HUDEP-2 (cell line): ENCODE measurements around the gene PMS2.
"Not testable (repeated sequence)": the region's sequence is repeated elsewhere in the genome, so short reads cannot be mapped to it uniquely, and the experiment has no call there.

Experiments used
- DNase-seq, 76 experiments: peaks; one replicate each; lab custom pipeline; 2025; ENCODE audit not compliant: unreplicated experiment in 76 of 76; lab: John Stamatoyannopoulos, UW

The PMS2 gene, protein sequence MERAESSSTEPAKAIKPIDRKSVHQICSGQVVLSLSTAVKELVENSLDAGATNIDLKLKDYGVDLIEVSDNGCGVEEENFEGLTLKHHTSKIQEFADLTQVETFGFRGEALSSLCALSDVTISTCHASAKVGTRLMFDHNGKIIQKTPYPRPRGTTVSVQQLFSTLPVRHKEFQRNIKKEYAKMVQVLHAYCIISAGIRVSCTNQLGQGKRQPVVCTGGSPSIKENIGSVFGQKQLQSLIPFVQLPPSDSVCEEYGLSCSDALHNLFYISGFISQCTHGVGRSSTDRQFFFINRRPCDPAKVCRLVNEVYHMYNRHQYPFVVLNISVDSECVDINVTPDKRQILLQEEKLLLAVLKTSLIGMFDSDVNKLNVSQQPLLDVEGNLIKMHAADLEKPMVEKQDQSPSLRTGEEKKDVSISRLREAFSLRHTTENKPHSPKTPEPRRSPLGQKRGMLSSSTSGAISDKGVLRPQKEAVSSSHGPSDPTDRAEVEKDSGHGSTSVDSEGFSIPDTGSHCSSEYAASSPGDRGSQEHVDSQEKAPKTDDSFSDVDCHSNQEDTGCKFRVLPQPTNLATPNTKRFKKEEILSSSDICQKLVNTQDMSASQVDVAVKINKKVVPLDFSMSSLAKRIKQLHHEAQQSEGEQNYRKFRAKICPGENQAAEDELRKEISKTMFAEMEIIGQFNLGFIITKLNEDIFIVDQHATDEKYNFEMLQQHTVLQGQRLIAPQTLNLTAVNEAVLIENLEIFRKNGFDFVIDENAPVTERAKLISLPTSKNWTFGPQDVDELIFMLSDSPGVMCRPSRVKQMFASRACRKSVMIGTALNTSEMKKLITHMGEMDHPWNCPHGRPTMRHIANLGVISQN

DNA sequence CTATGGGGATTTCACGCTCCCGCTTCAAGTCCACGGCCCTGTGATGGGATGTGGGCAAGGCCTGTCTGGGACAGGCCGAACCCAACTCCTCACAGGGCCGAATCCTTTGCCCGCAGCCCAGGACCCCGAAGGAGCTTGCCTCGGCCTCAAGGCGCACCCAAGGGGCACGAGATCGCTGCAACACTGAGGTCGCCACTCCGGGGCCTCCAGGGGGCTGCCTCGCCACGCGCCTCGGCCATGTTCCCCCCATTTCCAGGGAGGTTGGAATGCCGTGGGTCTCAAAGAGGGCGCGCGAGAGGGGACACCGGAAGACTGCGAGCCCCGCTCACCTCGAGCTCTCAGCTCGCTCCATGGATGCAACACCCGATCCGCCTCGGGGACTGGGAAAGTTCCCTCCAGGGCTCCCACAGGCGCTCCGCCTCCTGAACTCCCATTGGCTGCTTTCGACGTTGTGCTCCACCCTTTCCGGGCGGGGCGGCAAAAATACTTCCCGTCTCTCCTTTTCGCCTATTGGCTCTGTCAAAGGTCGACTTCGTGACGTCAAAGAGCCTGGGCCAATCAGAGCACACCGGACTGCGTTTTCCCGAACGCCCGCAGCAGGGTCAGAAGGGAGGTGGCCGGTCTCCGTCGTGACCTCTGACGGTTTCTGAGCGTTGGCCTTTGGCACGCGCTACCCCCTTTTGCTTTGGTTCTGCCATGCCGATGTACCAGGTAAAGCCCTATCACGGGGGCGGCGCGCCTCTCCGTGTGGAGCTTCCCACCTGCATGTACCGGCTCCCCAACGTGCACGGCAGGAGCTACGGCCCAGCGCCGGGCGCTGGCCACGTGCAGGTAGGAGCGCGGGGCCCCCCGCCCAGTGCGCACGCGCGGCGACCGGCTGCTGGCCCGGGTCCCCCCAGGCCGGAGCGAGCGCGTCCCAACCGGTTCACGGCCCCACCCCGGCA is at the start of gene PMS2, which contains the start of gene AIMP2:
Gene PMS2 (minus strand): TSS at position 382 of the 944 bp plus-strand sequence. CDS start 30 bp downstream, at position 352.
Gene AIMP2 (plus strand): TSS at position 605 of the 944 bp plus-strand sequence. CDS start 92 bp downstream, at position 697.
- DNase-seq = peak in 75 of 76 experiments; percentile 75 to 100 (median 97)

DNA sequence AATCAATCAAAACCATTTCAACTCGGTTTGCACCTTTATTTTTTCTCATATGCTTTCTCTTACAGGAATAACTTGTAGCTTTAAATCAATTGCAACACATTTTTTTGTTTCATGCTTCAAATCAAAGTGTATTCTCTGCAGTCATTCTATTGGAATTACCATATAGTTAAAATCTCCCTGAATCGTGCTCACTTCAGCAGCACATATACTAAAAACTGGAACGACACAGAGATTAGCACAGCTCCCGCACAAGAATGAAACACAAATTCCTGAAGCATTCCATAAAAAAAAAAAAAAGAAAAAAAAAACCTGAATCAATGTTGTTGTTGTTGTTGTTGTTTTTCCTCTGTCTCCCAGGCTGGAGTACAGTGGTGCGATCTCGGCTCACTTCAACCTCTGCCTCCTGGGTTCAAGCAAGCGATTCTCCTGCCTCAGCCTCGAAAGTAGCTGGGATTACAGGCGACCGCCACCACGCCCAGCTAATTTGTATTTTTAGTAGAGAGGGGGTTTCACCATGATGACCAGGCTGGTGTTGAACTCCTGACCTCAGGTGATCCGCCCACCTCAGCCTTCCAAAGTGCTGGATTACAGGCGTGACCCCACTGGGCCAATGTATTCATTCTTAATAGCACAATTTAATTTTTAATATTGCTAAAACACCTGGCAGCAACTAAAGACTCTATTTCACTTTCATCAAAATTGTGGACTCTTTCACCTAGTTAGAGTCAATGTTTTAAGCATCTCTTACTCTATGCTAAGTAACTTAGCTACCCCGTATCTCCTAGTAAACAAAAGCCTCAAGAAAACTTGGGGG is 48.7 kb upstream of the PMS2 start:
- DNase-seq = peak in 15 of 76 experiments; percentile 4 to 49 (median 14)

DNA sequence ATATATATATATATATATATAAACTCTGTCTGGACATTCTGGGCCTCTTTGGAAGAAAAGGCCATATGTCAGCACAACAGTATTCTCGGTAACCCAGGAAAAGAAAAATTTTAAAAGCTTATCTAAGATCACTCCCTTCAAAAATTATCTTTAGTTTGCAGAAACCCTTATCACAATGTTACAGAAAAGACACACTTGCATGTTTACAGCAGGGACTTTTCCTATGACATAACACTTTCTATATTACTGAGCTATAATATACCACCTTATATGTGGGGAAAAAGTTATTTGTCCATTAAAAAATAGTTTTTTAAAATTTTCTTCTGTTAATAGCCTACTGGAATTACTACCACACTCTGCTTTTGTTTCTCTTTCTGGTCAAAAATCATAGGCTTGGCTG is 47.8 kb upstream of the PMS2 start:
- peak in 33 of 76 experiments; percentile 21 to 95 (median 77) for DNase-seq

DNA sequence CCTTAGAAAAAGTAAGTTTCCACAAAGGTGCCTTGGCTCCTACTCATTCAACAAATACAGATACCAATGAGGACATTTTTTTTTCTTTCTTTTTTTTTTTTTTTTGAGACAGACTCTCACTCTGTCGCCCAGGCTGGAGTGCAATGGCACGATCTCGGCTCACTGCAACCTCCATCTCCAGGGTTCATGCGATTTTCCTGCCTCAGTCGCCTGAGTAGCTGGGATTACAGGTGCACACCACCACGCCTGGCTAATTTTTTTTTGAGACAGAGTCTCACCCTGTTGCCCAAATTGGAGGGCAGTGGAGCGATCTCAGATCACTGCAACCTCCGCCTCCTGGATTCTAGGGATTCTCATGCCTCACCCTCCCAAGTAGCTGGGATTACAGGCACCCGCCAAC is 42.3 kb upstream of the PMS2 start:
- DNase-seq = not testable (repeated sequence)

DNA sequence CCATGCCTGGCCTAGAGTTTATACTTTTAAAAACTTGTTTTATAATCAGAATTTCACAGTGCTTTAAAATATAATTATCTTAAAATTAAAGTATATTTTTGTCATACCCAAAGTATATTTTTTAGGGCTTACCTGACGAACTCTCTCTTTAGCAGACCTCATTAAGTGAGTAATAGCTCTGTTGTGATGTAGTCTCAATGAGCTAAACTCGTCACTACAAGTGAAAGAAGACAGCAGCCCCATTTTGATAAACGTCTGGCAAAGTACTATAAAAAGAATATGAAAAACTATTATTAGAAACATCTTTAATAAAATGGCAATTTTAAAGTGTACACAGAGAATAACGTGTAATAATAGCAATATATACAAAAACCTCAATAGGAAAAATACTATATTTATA is 40.9 kb upstream of the PMS2 start:
- no peak for DNase-seq

DNA sequence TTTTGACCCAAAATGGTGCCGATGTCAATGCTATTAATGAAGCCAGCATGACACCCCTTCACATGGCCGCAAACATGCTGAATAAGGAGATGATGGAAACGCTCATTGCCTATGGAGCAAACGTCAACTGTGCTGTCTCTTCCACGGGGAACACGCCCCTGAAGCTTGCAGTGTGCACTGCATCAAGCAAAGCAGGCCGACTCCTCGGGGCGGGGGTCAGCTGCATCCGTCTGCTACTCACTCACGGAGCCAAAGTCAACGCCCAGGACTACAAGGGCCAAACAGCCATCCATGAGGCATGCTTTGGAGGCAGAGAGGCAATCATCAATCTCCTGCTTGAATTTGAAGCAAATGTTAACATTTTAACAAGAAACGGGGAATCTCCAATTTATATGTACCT is 26.8 kb upstream of the PMS2 start:
- no peak for DNase-seq

DNA sequence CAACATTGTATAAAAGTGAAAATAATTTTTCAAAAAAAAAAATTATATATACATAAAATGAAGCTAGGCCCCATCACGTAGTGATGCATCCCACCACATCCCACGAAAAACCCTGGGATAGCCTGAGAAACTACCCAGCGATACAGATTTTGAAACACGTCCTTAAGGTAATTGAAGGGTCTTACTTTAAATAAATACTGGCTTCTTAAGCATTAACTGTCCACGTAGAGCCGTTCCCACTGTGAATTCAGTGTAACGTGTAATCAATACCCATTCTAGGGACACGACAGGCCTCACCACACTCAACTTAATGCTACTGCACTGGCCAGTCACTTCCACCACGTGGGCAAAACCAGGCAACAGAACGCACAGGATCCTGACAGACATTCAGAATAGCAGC is 26.3 kb upstream of the PMS2 start:
- DNase-seq = no peak

DNA sequence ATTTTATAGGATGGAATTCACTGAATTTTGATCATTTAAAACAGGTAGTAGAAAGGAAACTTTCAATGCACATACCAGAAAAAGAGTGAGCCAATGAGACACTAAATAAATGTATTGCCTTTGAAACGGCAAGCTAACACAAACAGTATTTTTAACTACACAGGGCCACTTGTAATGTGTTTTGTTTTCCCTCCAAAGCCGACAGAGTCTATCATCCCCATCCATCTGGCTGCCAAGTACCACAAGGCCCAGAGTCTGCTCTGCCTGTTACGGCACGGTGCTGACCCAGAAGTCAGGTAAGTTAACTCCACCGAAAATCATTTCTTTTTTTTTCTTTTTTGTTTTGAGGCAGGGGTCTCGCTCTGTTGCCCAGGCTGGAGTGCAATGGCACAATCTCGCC is 23.8 kb upstream of the PMS2 start:
- peak in 17 of 76 experiments; percentile 7 to 57 (median 30) for DNase-seq

DNA sequence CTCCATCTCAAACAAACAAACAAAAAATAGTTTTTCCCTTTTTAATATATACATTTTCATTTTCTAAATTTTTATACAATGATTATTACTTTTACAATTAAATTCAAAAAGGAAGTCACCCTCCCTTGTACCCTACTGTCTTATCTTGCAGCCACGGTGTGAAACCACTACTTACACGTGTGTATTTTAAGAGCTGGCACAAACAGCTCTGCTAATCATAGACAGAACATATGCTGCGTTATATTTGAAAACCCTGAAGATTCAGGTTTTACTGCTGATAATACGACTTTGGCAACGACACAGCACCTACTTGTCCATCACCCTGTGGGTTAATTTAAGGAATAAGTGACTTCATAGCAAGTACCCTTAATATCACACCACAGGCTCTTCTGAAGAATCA is 23.3 kb upstream of the PMS2 start:
- peak in 69 of 76 experiments; percentile 17 to 98 (median 77) for DNase-seq

DNA sequence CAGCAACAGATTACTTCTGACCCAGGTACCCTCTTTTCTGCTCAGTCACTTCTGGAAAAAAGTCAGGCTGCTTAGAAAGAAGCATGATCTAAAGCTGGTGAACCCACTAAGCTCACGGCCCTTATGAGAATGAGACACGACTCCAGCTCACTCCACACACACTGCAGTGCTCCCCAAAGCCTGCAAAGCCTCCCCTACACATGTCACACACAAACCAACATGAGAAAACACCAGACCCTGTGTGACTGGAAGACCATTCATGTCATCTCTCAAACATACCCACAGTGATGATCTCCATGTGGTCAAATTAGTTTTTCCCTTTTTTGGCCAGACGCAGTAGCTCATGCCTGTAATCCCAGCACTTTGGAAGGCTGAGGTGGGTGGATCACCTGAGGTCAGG is 22.7 kb upstream of the PMS2 start:
- no peak for DNase-seq

DNA sequence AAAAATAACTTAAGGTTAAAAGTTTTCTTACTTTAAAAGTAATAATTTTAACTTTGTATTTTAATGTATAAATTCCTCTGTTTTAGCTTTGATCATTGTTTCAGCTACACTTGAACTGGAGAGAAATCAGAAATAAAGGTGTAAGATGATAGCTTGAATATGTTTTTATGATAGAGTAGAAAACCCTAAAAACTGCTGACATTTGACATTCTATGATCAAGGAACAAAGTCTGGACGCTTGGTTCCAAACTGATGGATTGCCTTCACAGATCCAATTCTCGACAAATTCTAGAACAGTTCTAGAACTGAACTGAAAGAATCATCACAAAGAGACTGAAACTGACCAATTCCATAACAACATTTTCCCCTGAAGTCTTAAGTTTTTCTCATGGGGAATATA is 22.1 kb upstream of the PMS2 start, which contains the start of gene ANKRD61:
Gene ANKRD61 (plus strand): TSS at position 389 of the 400 bp plus-strand sequence. CDS start 0 bp downstream, at position 389.
- DNase-seq = no peak

DNA sequence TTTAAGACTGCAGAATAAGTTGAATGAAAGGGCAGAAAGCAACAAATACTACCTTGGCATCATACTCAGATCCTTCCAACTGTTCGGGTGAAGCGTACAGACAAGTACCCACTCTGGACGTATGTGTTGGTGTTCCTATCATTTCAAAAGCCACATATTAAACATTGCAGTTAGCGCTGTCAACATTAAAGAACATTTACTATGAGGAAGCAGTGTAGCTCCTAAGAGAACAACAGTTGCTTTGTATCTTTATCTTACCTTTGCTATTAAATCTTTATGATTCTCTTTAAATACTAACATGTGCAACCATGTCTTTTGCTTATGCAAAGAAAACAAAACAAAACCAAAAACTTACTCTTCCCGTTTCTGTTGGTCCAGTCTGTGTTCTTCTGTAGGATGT is 19.7 kb upstream of the PMS2 start:
- no peak for DNase-seq

DNA sequence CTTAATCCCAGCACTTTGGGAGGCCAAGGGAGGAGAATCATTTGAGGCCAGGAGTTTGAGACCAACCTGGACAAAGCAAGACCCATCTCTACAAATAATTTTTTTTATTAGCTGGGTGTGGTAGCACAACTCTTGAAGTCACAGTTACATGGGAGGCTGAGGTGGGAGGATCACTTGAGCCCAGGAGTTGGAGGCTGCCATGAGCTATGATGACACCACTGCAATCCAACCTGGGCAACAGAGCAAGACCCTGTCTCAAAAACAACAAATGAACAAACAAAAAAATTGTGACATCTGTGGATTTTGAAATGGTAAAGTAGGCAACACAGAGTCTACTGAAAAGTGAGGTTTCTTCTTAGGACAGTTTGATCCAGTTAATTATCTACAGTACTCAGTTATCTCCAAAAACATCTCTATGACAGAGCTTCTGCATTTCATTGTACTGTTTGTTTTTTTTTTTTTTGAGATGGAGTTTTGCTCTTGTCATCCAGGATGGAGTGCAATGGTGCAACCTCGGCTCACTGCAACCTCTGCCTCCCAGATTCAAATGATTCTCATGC is 19.0 kb upstream of the PMS2 start:
- no peak for DNase-seq

DNA sequence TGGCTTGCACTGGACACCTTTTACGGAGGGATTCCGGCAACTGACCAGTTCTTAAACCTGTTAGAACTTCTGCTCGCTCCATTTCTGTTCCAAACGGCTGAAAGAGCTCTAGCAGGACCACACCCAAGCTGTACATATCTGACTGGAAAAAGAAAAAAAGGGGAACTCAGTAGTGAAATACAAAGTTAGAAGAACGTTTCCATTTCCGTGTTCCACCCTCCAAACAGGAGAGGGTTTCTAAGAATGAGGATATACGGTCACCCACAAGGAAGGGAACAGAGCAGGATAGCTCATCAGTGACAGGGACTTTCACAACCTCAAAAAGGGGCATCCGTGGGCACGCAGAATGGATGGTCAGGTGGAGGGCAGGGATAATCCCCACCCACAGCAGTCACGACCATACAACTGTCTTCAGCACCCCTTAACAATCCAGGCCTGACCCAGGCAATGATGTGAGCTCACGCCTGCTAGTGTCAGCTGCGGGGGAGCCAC is 18.0 kb upstream of the PMS2 start:
- peak in 12 of 76 experiments; percentile 21 to 64 (median 40) for DNase-seq

DNA sequence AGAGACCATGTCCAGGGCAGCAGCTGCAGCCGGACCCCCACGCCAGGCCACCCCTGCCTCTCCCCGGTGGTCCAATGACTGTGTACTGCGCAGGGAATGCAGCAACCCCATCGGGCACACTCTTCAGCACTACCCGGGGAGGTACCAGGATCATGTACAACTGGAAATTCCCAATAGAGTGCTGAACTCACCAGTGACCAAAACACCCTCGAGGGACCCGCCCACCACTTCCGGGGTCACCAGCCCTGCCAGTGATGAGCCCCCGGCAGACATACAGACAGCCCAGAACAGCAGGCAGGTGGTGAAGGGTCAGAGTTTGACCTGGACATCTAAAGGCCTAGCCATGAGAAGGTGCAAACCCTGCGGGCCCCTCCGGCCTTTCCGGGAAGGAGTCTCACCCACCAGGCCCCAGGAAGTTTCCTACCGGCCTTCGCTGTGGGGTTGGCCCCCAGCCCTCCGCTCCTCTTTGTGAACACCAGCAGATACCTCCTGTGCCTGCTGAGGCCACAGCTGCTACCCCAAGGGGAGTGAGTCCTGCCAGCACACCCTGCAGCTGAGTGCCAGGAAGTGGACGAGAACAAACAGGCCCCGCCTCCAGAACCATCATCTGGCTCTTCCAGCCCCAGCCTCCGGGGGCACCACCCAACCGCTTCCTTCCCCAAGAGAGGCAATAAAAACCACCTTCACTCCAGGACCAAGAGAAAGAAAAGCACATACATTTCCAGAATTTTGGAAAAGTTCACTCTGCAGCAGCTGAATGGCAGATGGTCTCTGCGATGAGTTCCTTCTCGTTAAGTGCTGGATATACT is 17.4 kb upstream of the PMS2 start:
- peak in 70 of 76 experiments; percentile 4 to 83 (median 62) for DNase-seq

DNA sequence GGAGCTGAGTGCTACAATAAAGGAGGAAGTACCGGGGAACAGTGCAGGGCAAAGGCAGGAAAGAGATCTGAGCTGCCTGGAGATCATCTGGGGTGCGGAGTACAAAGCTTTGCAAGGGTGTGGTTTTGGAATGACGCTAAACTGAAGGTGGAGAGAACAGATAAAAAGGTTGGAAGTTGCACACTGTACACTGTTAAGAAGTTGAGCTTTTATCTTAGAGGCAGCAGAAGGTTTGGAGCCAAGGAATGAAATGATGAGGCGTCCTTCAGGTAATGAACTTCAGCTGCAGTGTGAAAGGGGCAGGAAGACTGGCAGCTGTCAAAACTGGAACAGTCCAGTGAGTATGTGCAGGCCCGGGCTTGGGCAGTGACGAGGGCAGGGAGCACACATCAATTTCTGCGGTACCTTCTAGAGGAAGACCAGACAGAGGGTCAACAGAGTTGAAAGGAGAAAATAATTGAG is 15.2 kb upstream of the PMS2 start:
- peak in 72 of 76 experiments; percentile 10 to 96 (median 67) for DNase-seq

DNA sequence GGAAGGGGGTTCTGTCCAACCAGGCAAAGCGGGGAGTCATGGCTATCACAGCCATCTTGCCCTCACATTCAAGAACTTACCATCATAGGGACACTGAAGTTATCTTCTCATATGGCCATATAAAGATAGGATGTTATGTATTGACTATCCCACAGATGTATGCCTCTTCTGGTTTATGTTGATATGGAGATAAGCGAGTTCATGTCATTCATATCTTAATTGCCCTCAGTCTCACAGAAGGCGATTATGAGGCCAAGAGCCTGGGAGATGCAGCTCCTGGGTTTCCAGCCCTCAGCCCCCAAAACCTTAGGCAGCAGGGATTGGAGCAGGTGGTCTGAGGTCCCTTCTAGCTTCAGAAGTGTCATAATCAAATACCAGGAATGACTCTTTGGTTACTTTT is 13.9 kb upstream of the PMS2 start:
- DNase-seq = peak in 21 of 76 experiments; percentile 3 to 65 (median 31)
